ENCODE data around the gene SLC25A39. TPM values are rescaled to one million over a fixed set of nuclear protein-coding genes. Genes with fewer than 3 reads are reported as not detected.

The SLC25A39 gene
- total and polyA plus RNA-seq, 2 experiments from 2014 or later, result 92.7 to 179 TPM

DNA sequence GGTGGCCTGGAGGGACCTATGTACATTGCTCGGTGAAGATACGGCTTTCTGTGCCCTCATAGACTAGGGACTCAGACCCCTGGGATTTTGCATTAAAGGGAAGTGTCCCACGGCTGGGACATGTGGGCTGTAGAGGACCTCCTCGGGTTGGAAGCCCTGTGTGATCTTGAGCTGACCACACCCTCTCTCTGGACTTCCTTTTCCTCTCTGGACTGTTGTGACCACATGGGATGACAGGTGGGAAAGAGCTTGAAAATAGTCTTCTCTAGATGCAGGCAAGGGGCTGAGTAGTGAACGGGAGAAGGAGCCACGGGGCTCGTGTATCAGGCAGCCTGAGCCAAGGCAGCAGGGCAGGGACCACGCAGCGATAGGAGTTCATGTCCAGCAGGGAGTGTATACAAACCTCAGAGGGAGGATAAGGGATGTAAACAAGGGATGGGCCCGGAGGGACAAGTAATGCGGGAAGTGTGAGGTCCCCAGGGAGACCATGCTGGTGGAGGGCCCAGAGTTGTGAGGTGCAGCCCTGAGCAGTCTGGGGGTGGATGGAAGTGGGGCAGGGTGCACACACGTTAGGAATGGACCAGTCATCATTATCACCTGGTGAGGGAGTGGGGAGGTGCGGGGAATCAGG lies 52.2 kb downstream of the SLC25A39 start:
- Histone ChIP-seq H3K4me1 (ENCODE audit: insufficient read depth) (no peaks in the 10 kb centered on the region), H2AFZ (no peak overlapping the region), H3K9me2 (replicated peaks; ENCODE audit: insufficient read depth) (no peaks in the 10 kb centered on the region), H3K27ac (no peak overlapping the region), H3K9me3 (ENCODE audit: low read depth) (no peaks in the 10 kb centered on the region), H3K4me3 (no peak overlapping the region), H3K79me2 (no peaks in the 10 kb centered on the region), H3K4me2 (no peak overlapping the region), H3K27me3 (no peaks in the 10 kb centered on the region), H3K36me3 (replicated peaks; ENCODE audit: insufficient read depth, low read depth) (no peaks in the 10 kb centered on the region), H4K20me1 (ENCODE audit: insufficient read depth, poor library complexity, severe bottlenecking) (no peaks in the 10 kb centered on the region)
- WGBS (ENCODE audit: low lambda C conversion rate, missing lambda C conversion rate), result 52% methylated on average over 12 of the region's 13 CpGs
- TF ChIP-seq EZH2phosphoT487 (IDR thresholded peaks at IDR 0.05; ENCODE audit: low read depth, severe bottlenecking, unreplicated experiment), result no peak
- no peak for TF ChIP-seq EZH2 (IDR thresholded peaks at IDR 0.05; ENCODE audit: borderline replicate concordance)
- TF ChIP-seq, protein P1, sequence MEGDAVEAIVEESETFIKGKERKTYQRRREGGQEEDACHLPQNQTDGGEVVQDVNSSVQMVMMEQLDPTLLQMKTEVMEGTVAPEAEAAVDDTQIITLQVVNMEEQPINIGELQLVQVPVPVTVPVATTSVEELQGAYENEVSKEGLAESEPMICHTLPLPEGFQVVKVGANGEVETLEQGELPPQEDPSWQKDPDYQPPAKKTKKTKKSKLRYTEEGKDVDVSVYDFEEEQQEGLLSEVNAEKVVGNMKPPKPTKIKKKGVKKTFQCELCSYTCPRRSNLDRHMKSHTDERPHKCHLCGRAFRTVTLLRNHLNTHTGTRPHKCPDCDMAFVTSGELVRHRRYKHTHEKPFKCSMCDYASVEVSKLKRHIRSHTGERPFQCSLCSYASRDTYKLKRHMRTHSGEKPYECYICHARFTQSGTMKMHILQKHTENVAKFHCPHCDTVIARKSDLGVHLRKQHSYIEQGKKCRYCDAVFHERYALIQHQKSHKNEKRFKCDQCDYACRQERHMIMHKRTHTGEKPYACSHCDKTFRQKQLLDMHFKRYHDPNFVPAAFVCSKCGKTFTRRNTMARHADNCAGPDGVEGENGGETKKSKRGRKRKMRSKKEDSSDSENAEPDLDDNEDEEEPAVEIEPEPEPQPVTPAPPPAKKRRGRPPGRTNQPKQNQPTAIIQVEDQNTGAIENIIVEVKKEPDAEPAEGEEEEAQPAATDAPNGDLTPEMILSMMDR (IDR thresholded peaks at IDR 0.05; ENCODE audit: poor library complexity), result no peak
- no peak for DNase-seq (ENCODE audit: low spot score)

Small RNAs within 50 kb of the gene (small RNA-seq; reads per million reads assigned to genes)
- gene RF00012, result not detected
- gene RN7SL507P, result not detected
- gene RNU6-453P, result not detected

Other genes starting within 250 kb of the SLC25A39 start
- 28.5 and 33.9 TPM in 2 replicates for gene HDAC5, start 201.2 kb downstream of the SLC25A39 start, total RNA-seq
- 32.3 and 42.7 TPM in 2 replicates for gene HDAC5, start 201.2 kb downstream of the SLC25A39 start, polyA plus RNA-seq
- gene HROB, start 182.9 kb downstream of the SLC25A39 start, total RNA-seq, result 1.8 and 2.0 TPM in 2 replicates
- 5.7 and 5.9 TPM in 2 replicates for gene HROB, start 182.9 kb downstream of the SLC25A39 start, polyA plus RNA-seq
- gene ASB16, start 154.1 kb downstream of the SLC25A39 start, total RNA-seq, result 0.23 TPM in 1 of 2 replicates, not detected in the other
- gene ASB16, start 154.1 kb downstream of the SLC25A39 start, polyA plus RNA-seq, result 0.71 and 2.0 TPM in 2 replicates
- 27.7 and 31.3 TPM in 2 replicates for gene TMUB2, start 137.9 kb downstream of the SLC25A39 start, total RNA-seq
- 46.8 and 54.6 TPM in 2 replicates for gene TMUB2, start 137.9 kb downstream of the SLC25A39 start, polyA plus RNA-seq
- gene ATXN7L3, start 124.9 kb downstream of the SLC25A39 start, total RNA-seq, result 64.0 and 64.3 TPM in 2 replicates
- gene ATXN7L3, start 124.9 kb downstream of the SLC25A39 start, polyA plus RNA-seq, result 28.7 and 29.2 TPM in 2 replicates
- gene UBTF, start 105.1 kb downstream of the SLC25A39 start, total RNA-seq, result 35.0 and 38.9 TPM in 2 replicates
- gene UBTF, start 105.1 kb downstream of the SLC25A39 start, polyA plus RNA-seq, result 37.2 and 41.1 TPM in 2 replicates
- not detected in 2 replicates for gene SLC4A1, start 56.7 kb downstream of the SLC25A39 start, total RNA-seq
- not detected in 2 replicates for gene SLC4A1, start 56.7 kb downstream of the SLC25A39 start, polyA plus RNA-seq
- 2.0 and 2.1 TPM in 2 replicates for gene RUNDC3A, start 16.2 kb downstream of the SLC25A39 start, total RNA-seq
- 0.40 and 2.3 TPM in 2 replicates for gene RUNDC3A, start 16.2 kb downstream of the SLC25A39 start, polyA plus RNA-seq
- gene GRN, start 20.5 kb upstream of the SLC25A39 start, total RNA-seq, result 210 and 299 TPM in 2 replicates
- 785 and 828 TPM in 2 replicates for gene GRN, start 20.5 kb upstream of the SLC25A39 start, polyA plus RNA-seq
- gene FAM171A2, start 39.0 kb upstream of the SLC25A39 start, total RNA-seq, result 12.8 and 13.9 TPM in 2 replicates
- gene FAM171A2, start 39.0 kb upstream of the SLC25A39 start, polyA plus RNA-seq, result 19.4 and 22.8 TPM in 2 replicates
- 0.77 TPM in 1 of 2 replicates, not detected in the other for gene ITGA2B, start 64.8 kb upstream of the SLC25A39 start, total RNA-seq
- 1.0 and 3.6 TPM in 2 replicates for gene ITGA2B, start 64.8 kb upstream of the SLC25A39 start, polyA plus RNA-seq
- 30.0 and 41.3 TPM in 2 replicates for gene GPATCH8, start 178.6 kb upstream of the SLC25A39 start, total RNA-seq
- 42.1 and 47.0 TPM in 2 replicates for gene GPATCH8, start 178.6 kb upstream of the SLC25A39 start, polyA plus RNA-seq
- gene FZD2, start 232.7 kb upstream of the SLC25A39 start, total RNA-seq, result 19.9 and 22.9 TPM in 2 replicates
- gene FZD2, start 232.7 kb upstream of the SLC25A39 start, polyA plus RNA-seq, result 31.3 and 35.5 TPM in 2 replicates